Measurements from ENCODE around the gene E4F1.

The E4F1 gene

DNA sequence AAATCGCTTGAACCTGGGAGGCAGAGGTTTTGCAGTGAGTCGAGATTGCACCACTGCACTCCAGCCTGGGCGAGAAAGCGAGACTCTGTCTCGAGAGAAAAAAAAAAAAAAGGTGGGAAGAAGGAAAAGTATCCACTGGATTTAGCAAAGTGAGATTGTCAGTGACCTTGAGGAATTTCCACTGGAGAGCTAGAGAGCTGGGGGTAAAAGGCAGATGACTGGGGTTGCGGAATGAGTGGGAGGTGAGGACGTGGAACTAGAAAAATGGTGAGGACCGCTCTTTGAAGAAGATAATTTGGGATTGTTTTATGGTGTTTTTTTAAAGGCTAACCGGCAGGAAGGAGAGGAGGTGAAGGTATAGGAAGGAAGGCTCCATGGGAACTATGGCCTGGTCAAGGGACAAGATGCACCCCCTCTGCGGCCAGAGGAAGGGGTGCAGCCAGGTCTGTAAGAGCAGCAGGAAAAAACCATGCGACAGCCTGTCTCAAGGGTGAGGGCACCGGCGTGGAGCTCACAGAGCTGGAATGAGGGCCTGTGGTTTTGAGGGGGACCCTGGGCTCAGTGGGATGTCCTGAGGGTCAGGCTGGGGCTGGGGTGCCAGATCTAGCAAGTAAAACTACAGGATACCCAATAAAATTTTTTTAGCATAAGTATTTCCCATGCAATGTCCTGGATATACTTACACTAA is 18.8 kb upstream of the E4F1 start:
- no peak for TF ChIP-seq ZNF565 (CRISPR knock-in tag; conservative IDR thresholded peaks at IDR 0.05; ENCODE audit: low read depth)
- no peak for TF ChIP-seq GLIS3 (CRISPR knock-in tag; IDR thresholded peaks at IDR 0.05)
- TF ChIP-seq SNAI2 (CRISPR knock-in tag; IDR thresholded peaks at IDR 0.05): no peak
- TF ChIP-seq, protein P1, sequence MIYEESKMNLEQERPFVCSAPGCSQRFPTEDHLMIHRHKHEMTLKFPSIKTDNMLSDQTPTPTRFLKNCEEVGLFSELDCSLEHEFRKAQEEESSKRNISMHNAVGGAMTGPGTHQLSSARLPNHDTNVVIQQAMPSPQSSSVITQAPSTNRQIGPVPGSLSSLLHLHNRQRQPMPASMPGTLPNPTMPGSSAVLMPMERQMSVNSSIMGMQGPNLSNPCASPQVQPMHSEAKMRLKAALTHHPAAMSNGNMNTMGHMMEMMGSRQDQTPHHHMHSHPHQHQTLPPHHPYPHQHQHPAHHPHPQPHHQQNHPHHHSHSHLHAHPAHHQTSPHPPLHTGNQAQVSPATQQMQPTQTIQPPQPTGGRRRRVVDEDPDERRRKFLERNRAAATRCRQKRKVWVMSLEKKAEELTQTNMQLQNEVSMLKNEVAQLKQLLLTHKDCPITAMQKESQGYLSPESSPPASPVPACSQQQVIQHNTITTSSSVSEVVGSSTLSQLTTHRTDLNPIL (CRISPR knock-in tag; IDR thresholded peaks at IDR 0.05; ENCODE audit: low read depth): no peak
- TF ChIP-seq BACH2 (CRISPR knock-in tag; IDR thresholded peaks at IDR 0.05; ENCODE audit: borderline replicate concordance): no peak
- no peak for TF ChIP-seq OSR1 (CRISPR knock-in tag; IDR thresholded peaks at IDR 0.05)
- TF ChIP-seq, protein P2, sequence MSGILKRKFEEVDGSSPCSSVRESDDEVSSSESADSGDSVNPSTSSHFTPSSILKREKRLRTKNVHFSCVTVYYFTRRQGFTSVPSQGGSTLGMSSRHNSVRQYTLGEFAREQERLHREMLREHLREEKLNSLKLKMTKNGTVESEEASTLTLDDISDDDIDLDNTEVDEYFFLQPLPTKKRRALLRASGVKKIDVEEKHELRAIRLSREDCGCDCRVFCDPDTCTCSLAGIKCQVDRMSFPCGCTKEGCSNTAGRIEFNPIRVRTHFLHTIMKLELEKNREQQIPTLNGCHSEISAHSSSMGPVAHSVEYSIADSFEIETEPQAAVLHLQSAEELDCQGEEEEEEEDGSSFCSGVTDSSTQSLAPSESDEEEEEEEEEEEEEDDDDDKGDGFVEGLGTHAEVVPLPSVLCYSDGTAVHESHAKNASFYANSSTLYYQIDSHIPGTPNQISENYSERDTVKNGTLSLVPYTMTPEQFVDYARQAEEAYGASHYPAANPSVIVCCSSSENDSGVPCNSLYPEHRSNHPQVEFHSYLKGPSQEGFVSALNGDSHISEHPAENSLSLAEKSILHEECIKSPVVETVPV (CRISPR knock-in tag; IDR thresholded peaks at IDR 0.05): no peak
- TF ChIP-seq, protein P3, sequence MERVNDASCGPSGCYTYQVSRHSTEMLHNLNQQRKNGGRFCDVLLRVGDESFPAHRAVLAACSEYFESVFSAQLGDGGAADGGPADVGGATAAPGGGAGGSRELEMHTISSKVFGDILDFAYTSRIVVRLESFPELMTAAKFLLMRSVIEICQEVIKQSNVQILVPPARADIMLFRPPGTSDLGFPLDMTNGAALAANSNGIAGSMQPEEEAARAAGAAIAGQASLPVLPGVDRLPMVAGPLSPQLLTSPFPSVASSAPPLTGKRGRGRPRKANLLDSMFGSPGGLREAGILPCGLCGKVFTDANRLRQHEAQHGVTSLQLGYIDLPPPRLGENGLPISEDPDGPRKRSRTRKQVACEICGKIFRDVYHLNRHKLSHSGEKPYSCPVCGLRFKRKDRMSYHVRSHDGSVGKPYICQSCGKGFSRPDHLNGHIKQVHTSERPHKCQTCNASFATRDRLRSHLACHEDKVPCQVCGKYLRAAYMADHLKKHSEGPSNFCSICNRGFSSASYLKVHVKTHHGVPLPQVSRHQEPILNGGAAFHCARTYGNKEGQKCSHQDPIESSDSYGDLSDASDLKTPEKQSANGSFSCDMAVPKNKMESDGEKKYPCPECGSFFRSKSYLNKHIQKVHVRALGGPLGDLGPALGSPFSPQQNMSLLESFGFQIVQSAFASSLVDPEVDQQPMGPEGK (CRISPR knock-in tag; IDR thresholded peaks at IDR 0.05; ENCODE audit: borderline replicate concordance): no peak

DNA sequence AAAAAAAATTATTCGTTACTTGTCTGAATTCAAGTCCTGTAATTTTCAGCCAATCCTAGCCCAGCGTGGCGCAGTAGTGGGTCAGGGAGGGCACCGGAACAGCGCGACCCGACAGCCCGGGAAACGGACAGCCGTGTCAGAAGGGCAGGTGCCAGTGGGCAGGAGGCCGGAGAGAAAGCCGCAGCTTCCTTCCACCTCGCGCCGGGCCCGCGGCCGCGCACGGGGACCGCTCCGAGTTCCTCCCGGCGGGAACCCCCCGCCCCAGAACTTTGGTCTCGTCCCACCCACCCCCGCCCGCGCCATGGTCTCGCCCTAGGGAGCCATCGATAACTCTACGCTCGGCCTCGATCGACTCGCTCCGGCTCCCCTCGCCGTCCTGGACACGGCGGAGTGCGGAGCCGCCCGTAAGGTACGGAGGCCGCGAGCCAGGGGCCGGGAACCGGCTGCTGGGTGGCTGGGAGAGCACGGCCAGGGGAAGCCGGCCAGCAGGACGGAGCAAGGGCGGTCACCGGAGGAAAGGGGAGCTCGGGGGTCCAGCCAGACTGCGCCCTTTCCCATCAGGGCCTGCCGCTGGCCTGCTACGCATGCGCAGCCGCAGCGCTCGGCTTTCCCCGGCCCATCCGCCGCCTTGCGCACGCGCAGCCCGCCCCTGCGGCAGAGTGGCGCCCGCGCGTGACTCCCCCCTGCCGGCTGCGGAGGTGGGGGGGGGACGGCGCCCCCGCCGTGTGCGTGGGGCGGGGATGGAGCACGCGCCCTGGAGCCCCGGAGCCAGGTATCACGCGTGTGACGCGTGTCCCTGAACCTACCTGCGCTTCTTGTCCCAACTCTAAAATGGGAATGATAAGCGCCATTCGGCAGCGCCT is 18.1 kb upstream of the E4F1 start, which contains the start of gene MLST8:
TSS of gene MLST8 (plus strand) at position 351 of the 863 bp plus-strand sequence. CDS start 632 bp downstream, outside the sequence.
- TF ChIP-seq GLIS3 (CRISPR knock-in tag; IDR thresholded peaks at IDR 0.05): no peak
- TF ChIP-seq ZNF70 (CRISPR knock-in tag; IDR thresholded peaks at IDR 0.05): no peak
- TF ChIP-seq, protein P3 (CRISPR knock-in tag; IDR thresholded peaks at IDR 0.05; ENCODE audit: borderline replicate concordance): 0 out of 2 replicates have a peak, but pooled peaks have one; percentile 37
- TF ChIP-seq TCF4 (CRISPR knock-in tag; IDR thresholded peaks at IDR 0.05; ENCODE audit: borderline replicate concordance): no peak
- ATAC-seq: peak; percentile 75

More for the DNA sequence above, 18.8 kb upstream of the E4F1 start:
- ATAC-seq: no peak

DNA sequence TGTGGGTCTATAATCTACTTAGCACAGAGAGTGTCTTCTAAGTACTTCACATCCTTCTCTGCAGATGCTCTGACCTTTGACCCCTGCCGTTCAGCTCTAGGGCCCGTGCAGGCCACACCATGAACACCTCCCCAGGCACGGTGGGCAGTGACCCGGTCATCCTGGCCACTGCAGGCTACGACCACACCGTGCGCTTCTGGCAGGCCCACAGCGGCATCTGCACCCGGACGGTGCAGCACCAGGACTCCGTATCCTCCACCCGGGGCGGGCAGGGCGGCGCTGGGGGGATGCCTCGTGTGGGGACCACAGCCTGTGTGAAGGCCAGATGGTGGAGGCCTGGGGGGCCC is 17.5 kb upstream of the E4F1 start:
- TF ChIP-seq, protein P4, sequence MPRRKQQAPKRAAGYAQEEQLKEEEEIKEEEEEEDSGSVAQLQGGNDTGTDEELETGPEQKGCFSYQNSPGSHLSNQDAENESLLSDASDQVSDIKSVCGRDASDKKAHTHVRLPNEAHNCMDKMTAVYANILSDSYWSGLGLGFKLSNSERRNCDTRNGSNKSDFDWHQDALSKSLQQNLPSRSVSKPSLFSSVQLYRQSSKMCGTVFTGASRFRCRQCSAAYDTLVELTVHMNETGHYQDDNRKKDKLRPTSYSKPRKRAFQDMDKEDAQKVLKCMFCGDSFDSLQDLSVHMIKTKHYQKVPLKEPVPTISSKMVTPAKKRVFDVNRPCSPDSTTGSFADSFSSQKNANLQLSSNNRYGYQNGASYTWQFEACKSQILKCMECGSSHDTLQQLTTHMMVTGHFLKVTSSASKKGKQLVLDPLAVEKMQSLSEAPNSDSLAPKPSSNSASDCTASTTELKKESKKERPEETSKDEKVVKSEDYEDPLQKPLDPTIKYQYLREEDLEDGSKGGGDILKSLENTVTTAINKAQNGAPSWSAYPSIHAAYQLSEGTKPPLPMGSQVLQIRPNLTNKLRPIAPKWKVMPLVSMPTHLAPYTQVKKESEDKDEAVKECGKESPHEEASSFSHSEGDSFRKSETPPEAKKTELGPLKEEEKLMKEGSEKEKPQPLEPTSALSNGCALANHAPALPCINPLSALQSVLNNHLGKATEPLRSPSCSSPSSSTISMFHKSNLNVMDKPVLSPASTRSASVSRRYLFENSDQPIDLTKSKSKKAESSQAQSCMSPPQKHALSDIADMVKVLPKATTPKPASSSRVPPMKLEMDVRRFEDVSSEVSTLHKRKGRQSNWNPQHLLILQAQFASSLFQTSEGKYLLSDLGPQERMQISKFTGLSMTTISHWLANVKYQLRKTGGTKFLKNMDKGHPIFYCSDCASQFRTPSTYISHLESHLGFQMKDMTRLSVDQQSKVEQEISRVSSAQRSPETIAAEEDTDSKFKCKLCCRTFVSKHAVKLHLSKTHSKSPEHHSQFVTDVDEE (CRISPR knock-in tag; IDR thresholded peaks at IDR 0.05): no peak
- TF ChIP-seq SNAI2 (CRISPR knock-in tag; IDR thresholded peaks at IDR 0.05) (no peak), TCF4 (CRISPR knock-in tag; IDR thresholded peaks at IDR 0.05; ENCODE audit: borderline replicate concordance) (no peak), ZNF8 (CRISPR knock-in tag; IDR thresholded peaks at IDR 0.05) (no peak), ESRRG (CRISPR knock-in tag; IDR thresholded peaks at IDR 0.05) (no peak), ISL1 (CRISPR knock-in tag; IDR thresholded peaks at IDR 0.05) (no peak), BACH2 (CRISPR knock-in tag; IDR thresholded peaks at IDR 0.05; ENCODE audit: borderline replicate concordance) (no peak), TOX (CRISPR knock-in tag; IDR thresholded peaks at IDR 0.05; ENCODE audit: borderline replicate concordance) (no peak), ZNF70 (CRISPR knock-in tag; IDR thresholded peaks at IDR 0.05) (no peak), OSR1 (CRISPR knock-in tag; IDR thresholded peaks at IDR 0.05) (no peak), ZFP3 (CRISPR knock-in tag; IDR thresholded peaks at IDR 0.05) (no peak)
- TF ChIP-seq, protein P3 (CRISPR knock-in tag; IDR thresholded peaks at IDR 0.05; ENCODE audit: borderline replicate concordance): no peak
- peak; percentile 49 for ATAC-seq
